HUDEP-2 (cell line): ENCODE measurements around the gene FAM216B.
A peak's percentile ranks its signal among the peaks of the same experiment; 100 is the strongest.
"Not testable (repeated sequence)": the region's sequence is repeated elsewhere in the genome, so short reads cannot be mapped to it uniquely, and the experiment has no call there.

Source experiments
- DNase-seq, 76 experiments: peaks; one replicate each; lab custom pipeline; 2025; ENCODE audit not compliant: unreplicated experiment in 76 of 76; lab: John Stamatoyannopoulos, UW

The FAM216B gene

DNA sequence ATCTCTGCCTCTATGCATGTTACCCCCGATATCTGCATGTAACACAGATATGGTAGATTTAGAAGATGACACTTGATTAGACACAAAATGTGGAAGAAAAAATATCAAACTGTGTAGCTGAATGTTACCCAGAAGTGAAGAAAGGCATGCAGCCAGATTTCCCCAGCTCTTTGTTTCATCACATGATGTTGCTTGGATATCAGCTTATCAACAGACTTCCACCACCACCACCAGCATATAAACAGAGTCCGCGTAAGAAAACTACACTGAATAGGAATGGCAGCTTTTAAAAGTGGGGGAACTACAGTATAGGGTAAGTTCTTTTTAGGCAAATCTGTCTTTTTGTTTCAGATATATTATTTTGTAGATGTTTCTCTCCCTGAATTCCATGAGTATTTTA, at the start of gene FAM216B:
Gene FAM216B, plus strand, starts transcription at position 233 of the 400 bp plus-strand sequence. CDS start 2,484 bp downstream, outside the sequence.
- DNase-seq, result no peak

GRCh38 chr13:42732073-42732472, 49.3 kb upstream of the FAM216B start:
- no peak for DNase-seq

DNA sequence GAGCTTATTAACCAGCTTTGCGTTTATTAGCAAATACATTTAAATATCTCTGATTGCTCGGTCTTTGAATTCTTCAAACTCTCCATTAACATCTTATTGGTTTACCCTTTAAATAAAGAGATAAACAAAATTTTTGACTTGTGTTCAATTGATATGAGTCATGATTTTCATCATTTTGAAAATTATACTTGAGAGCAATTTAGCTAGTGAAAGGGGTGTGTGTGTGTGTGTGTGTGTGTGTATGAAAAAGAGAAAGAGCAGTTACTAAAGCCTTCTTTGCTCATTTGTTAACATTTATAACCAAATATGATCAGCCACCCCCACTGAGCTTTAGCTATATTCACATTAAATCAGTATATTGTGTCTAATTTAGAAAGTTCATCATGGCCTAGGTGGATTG, 48.3 kb upstream of the FAM216B start:
- DNase-seq, result no peak

DNA sequence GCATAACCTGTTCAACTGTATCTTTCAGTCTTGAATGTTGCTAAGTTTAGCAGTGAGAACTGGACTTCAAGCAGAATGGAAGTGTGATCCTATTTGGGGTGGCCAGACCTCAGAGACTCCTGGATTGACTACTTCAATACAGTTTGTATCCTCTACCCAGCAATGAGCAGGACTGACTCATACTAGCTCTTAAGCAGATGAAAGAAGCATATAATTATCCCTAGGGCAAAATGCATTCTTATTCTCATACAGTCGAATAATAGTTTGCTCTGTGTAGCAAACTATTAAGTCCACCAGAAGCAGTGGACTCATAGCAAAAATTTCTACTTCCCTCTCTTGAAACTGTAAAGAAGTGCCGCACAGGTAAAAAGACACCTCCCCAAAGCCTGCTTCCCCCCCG, 46.4 kb upstream of the FAM216B start:
- no peak for DNase-seq

DNA sequence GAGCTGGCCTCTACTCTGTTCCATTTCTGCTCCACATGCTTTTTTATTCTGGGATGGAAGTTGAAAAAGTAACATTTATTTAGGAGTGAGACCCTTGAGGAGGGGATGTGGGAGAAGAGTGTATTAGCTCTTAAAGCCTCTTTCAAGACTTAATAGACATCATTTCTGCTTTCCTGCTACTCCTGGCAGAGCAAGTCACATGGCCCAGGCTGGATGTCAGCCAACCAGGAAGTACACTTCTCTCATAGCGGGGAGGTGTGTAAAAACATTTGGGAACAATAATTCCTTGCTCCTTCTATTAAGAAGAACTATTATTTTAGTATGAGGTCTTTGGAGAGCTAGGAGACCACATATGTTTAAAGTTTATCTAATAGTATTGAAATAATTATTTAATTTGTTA, 40.6 kb upstream of the FAM216B start:
- DNase-seq, result peak in 19 of 76 experiments; percentile 0 to 30 (median 4)

GRCh38 chr13:42741914-42742313, 39.5 kb upstream of the FAM216B start:
- no peak for DNase-seq

DNA sequence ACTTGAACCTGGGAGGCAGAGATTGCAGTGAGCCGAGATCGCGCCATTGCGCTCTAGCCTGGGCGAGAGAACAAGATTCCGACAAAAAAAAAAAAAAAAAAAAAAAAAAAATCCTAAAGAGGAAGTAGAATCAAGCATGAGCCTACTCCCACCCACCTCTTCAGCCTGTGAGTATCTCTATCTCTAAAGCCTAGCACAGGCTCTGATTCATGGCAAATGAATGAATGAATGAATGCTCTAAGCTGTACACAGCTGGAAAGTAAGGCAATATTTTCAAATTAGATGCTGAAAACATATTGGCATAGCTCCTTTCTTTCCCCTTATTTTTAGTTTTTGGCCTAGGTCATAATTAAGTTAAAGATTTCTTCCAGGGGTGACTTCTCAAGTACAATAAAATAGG, 35.7 kb upstream of the FAM216B start:
- DNase-seq, result no peak

DNA sequence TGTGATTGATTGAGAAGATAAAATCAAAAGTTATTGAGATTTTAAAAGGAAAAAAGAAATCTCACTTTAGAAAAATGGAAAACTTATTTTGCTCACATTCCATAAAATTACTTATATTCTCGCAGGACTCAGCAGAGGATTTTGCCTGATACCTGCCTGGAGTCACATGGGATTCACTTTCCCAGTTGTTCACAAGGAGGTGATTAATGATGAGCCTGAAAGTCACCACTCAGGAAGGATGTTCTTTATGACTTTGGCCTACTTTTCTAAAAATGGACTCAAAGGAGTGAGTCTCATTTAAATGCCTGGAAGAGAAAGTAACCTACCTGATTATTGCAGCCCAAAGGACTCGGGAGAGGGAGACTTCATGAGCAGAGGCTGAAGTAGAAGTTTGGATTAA, 34.5 kb upstream of the FAM216B start:
- no peak for DNase-seq

- no peak for DNase-seq
These were observed 33.9 kb upstream of the FAM216B start for GRCh38 chr13:42747399-42747873.

GRCh38 chr13:42750794-42751193, 30.6 kb upstream of the FAM216B start:
- no peak for DNase-seq

- DNase-seq, result no peak
These were observed 29.7 kb upstream of the FAM216B start for GRCh38 chr13:42751693-42752092.

DNA sequence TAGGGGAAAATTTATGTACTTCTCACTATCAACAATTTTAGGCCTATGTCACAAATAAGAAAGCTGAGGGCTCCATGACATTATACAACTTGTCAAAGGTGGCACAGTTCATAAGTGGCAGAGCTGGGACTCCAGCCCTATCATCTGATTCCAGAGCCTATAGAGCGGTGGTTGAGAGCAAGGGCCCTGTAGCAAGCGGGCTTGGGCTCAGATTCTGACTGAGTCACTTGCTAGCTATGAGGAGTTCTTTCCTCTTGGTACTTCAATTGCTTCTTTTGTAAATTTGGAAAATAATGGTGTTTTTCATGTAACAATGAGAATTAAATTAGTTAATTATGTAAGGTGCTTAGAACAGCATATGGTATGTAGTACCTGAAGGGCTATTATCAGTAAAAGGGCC, 28.7 kb upstream of the FAM216B start:
- no peak for DNase-seq

DNA sequence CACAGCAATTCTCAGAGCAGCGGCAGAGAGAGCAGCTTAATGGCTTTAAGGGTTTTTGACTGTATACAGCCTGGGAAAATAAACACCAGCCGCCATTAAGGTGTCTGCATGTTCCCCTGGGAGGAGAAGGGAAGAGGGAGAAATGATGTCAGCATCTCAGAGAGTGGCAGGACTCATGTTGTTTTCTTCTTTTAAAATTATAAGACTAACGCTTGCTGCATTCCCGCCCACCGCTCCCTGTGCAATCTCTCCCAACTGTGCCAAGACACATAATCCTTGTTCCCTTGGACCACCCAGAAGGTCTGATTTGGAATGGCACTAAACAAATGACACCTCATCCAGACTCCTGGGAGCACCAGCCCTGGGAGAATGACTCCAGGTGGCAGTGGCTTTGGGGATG, 27.7 kb upstream of the FAM216B start:
- DNase-seq, result no peak

DNA sequence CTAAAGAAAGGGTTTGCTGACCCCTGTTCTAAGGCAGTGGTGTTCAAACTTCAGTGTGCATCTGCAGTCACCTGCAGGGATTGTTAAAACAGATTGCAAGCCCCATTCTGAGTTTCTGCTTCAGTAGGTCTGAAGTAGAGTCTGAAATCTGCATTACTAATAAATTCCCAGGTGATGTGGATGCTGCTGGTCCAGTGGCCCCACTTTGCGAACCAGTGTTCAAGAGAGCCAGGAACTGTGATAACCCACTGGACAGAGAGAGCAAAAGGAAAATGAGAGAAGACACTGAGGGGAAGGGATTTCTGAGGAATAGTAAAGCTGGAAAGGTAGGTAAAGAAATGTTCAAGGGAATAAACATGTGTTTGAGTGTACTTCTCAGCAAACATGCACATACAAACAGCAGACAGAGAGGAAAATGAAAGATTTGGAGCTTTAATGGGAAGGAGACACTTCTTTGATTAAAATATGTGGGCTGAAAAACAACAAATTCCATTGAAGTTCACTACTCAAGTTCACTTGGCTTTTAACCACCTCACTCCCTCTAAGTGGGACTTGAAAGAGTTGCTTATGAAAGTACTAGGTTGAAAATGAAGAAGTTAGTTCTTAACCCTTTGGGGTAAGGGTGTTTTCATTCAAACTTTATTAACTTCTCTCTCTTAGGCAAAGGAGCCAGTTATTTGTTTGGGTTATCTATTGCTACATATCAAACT, 26.4 kb upstream of the FAM216B start:
- DNase-seq, result no peak

GRCh38 chr13:42757678-42758420, 23.5 kb upstream of the FAM216B start:
- DNase-seq, result no peak

GRCh38 chr13:42758515-42758914, 22.9 kb upstream of the FAM216B start:
- no peak for DNase-seq

- DNase-seq, result no peak
These were observed 20.4 kb upstream of the FAM216B start for GRCh38 chr13:42760951-42761350.

GRCh38 chr13:42762251-42762650, 19.1 kb upstream of the FAM216B start:
- DNase-seq, result no peak

DNA sequence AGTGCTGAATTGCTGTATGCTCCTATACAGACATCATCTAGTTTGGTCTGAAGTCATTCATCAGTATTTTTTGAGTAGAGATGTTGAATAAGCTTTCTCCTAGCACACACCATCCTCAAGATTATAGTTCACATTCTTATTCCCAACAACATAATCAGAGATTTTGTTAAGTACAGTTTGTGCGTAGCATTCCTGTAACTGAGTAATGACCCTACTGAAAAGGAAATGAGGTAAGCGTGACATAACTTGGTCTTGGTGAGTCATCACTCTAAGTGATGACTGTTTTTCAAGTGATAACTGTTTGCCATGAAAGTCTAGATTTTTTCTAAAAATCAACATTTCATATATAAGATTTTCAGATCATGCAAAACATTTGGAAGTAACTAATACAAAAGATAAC, 18.5 kb upstream of the FAM216B start:
- DNase-seq, result no peak

DNA sequence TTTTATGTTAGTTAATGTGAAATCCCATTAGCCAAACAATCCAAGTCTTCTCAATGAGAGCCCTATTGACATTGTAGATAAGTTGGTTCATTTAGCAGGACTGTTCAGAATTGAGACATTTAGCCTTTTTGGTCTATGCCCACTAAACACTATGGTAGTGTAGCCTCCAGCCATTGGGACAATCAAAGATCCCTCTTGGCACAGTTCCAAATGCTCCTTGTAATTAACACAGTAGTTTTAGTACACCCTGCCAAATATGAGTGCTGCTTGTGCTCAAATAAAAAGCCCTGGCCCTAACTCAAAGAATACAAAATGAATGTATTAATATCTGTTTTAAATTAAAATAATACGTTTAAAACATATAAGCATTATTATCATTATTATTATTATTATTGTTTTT, 15.4 kb upstream of the FAM216B start:
- DNase-seq, result no peak

DNA sequence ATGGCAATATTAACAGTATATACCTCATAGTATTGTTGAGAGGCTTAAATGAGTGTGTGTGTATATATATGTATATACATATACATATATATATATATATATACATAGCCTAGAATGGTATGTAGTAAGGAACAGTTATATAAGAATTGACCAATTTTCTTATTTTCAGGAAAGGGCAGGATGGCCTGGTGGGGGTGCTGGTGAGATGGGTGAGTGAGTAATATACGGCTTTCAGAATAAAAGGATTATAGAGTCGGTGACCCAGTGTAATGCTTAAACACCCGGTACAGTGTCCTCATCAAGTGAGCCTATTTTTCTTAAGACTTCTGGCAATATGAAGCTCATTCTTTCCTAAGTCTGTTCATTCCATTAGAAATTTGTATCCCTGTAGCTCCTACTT, 11.7 kb upstream of the FAM216B start:
- no peak for DNase-seq

DNA sequence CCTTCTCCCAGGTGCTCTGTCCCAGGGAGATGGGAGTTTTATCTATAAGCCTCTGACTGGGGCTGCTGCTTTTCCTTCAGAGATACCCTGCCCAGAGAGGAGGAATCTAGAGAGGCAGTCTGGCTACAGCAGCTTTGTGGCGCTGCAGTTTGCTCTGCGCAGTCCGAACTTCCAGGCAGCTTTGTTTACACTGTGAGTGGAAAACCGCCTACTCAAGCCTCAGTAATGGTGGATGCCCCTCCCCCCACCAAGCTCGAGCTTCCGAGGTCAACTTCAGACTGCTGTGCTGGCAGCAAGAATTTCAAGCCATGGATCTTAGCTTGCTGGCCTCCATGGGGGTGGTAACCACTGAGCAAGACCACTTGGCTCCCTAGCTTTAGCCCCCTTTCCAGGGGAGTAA, 4.8 kb upstream of the FAM216B start:
- not testable (repeated sequence) for DNase-seq
